HCT116 (cell line): ENCODE results near the gene DMD.

ENCODE experiments used
- CTCF ChIP-seq, 3 experiments: fragments of 200-600 bp in 1 of 3; sonication (generic) in 1 of 3; IDR thresholded peaks in 2 of 3; conservative IDR thresholded peaks in 1 of 3; 2 replicates each; pipeline ENCODE4 v1.5.1; 2012 to 2017; ENCODE audit warnings: low read depth in 2 of 3, low read length in 2 of 3, antibody characterized with exemption in 1 of 3, borderline replicate concordance in 1 of 3, control low read depth in 1 of 3, mild to moderate bottlenecking in 1 of 3, mixed read lengths in 1 of 3, mixed run types in 1 of 3, moderate library complexity in 1 of 3; ENCODE audit not compliant: insufficient read depth in 1 of 3
- POLR2AphosphoS5 ChIP-seq: IDR thresholded peaks from 2 replicates; pipeline ENCODE4 v1.6.1; 2011; ENCODE audit warnings: mild to moderate bottlenecking, low read depth, low read length, moderate library complexity

GRCh38 chrX:31098079-31098478 is 2113.3 kb downstream of the DMD start:
- TF ChIP-seq POLR2AphosphoS5 = no peak
- TF ChIP-seq CTCF (IDR thresholded peaks at IDR 0.05 in 2 of 3, conservative IDR thresholded peaks at IDR 0.05 in 1 of 3; ENCODE audit: borderline replicate concordance in 1 of 3, insufficient read depth in 1 of 3, low read depth in 2 of 3, low read length in 2 of 3) = no peak
